ENCODE data around the gene KIR2DL1. TPM values are rescaled to one million over a fixed set of nuclear protein-coding genes. Genes with fewer than 3 reads are reported as not detected.
"Not testable (repeated sequence)": the region's sequence is repeated elsewhere in the genome, so short reads cannot be mapped to it uniquely, and the experiment has no call there.

Gene KIR2DL1
- total RNA-seq, 1 donor from 2014 or later = not detected

- CTCF ChIA-PET = no interaction called here
- H3K9me3 Mint-ChIP-seq = peaks cover 2% of the 10 kb centered on the region
- H3K27me3 Mint-ChIP-seq = peaks cover 27% of the 10 kb centered on the region
- H3K4me1 Mint-ChIP-seq = no peaks in the 10 kb centered on the region
- no peak overlapping the region for H3K27ac Mint-ChIP-seq
- H3K36me3 Mint-ChIP-seq (ENCODE audit: low read depth) = no peaks in the 10 kb centered on the region
- no peak for ATAC-seq (ENCODE audit: low read depth)
- DNase-seq = no peak
- intact Hi-C loops (cut with micrococcal nuclease) = no loop called here
- no peak for TF ChIP-seq CTCF (IDR thresholded peaks at IDR 0.05)
- POLR2A ChIA-PET = no interaction called here
- no peak overlapping the region for H3K4me3 Mint-ChIP-seq
These were observed 40.0 kb upstream of the KIR2DL1 start for GRCh38 chr19:54729416-54730188.

- ChIA-PET CTCF (no interaction called here), POLR2A (no interaction called here)
- DNase-seq (no peak), ATAC-seq (ENCODE audit: low read depth) (no peak)
- peaks cover 2% of the 10 kb centered on the region for H3K9me3 Mint-ChIP-seq
- TF ChIP-seq CTCF (IDR thresholded peaks at IDR 0.05) = no peak
- H3K4me1 Mint-ChIP-seq = no peaks in the 10 kb centered on the region
- no peaks in the 10 kb centered on the region for H3K36me3 Mint-ChIP-seq (ENCODE audit: low read depth)
- H3K27ac Mint-ChIP-seq = no peak overlapping the region
- H3K4me3 Mint-ChIP-seq = no peak overlapping the region
- peaks cover 33% of the 10 kb centered on the region for H3K27me3 Mint-ChIP-seq
- intact Hi-C loops (cut with micrococcal nuclease) = no loop called here
These were observed 38.4 kb upstream of the KIR2DL1 start for GRCh38 chr19:54731191-54731590.

- CTCF ChIA-PET; H3K9me3 Mint-ChIP-seq; H3K4me3 Mint-ChIP-seq; H3K36me3 Mint-ChIP-seq (ENCODE audit: low read depth); H3K27ac Mint-ChIP-seq; POLR2A ChIA-PET; ATAC-seq (ENCODE audit: low read depth); DNase-seq; H3K4me1 Mint-ChIP-seq; intact Hi-C loops (cut with micrococcal nuclease): not testable (repeated sequence)
- H3K27me3 Mint-ChIP-seq = peaks cover 17% of the 10 kb centered on the region
These were observed 31.3 kb upstream of the KIR2DL1 start, which contains the start of gene KIR2DL3 for GRCh38 chr19:54738306-54738705. Gene KIR2DL3, plus strand, starts transcription at chr19:54738513. Its CDS starts 33 bp downstream, at chr19:54738546.

- Mint-ChIP-seq H3K9me3 (peaks cover 2% of the 10 kb centered on the region), H3K36me3 (ENCODE audit: low read depth) (no peaks in the 10 kb centered on the region), H3K4me3 (no peak overlapping the region), H3K4me1 (no peaks in the 10 kb centered on the region), H3K27me3 (peaks cover 14% of the 10 kb centered on the region), H3K27ac (no peak overlapping the region)
- DNase-seq (no peak), ATAC-seq (ENCODE audit: low read depth) (no peak)
- TF ChIP-seq CTCF (IDR thresholded peaks at IDR 0.05) = no peak
- intact Hi-C loops (cut with micrococcal nuclease) = no loop called here
- ChIA-PET POLR2A (no interaction called here), CTCF (no interaction called here)
These were observed 30.9 kb upstream of the KIR2DL1 start for GRCh38 chr19:54738715-54739114.

- POLR2A ChIA-PET = no interaction called here
- ATAC-seq (ENCODE audit: low read depth) = no peak
- no peaks in the 10 kb centered on the region for H3K36me3 Mint-ChIP-seq (ENCODE audit: low read depth)
- no peak overlapping the region for H3K27ac Mint-ChIP-seq
- intact Hi-C loops (cut with micrococcal nuclease) = no loop called here
- DNase-seq = no peak
- CTCF ChIA-PET = no interaction called here
- no peak overlapping the region for H3K4me3 Mint-ChIP-seq
- H3K4me1 Mint-ChIP-seq = no peaks in the 10 kb centered on the region
- no peak for TF ChIP-seq CTCF (IDR thresholded peaks at IDR 0.05)
- peaks cover 12% of the 10 kb centered on the region for H3K27me3 Mint-ChIP-seq
- no peaks in the 10 kb centered on the region for H3K9me3 Mint-ChIP-seq
These were observed 29.8 kb upstream of the KIR2DL1 start for GRCh38 chr19:54739587-54740497.

- DNase-seq; H3K27ac Mint-ChIP-seq; POLR2A ChIA-PET; ATAC-seq (ENCODE audit: low read depth); H3K9me3 Mint-ChIP-seq; H3K4me3 Mint-ChIP-seq; H3K36me3 Mint-ChIP-seq (ENCODE audit: low read depth); H3K4me1 Mint-ChIP-seq; CTCF ChIA-PET; intact Hi-C loops (cut with micrococcal nuclease): not testable (repeated sequence)
- peaks cover 13% of the 10 kb centered on the region for H3K27me3 Mint-ChIP-seq
These were observed 27.6 kb upstream of the KIR2DL1 start for GRCh38 chr19:54741950-54742349.

- H3K36me3 Mint-ChIP-seq (ENCODE audit: low read depth); H3K9me3 Mint-ChIP-seq; intact Hi-C loops (cut with micrococcal nuclease); POLR2A ChIA-PET; H3K4me3 Mint-ChIP-seq; DNase-seq; H3K27ac Mint-ChIP-seq; ATAC-seq (ENCODE audit: low read depth); CTCF ChIA-PET; H3K4me1 Mint-ChIP-seq: not testable (repeated sequence)
- H3K27me3 Mint-ChIP-seq = peaks cover 15% of the 10 kb centered on the region
These were observed 25.5 kb upstream of the KIR2DL1 start for GRCh38 chr19:54744080-54744479.

- H3K9me3 Mint-ChIP-seq; H3K4me3 Mint-ChIP-seq; DNase-seq; H3K27me3 Mint-ChIP-seq; CTCF ChIA-PET; H3K4me1 Mint-ChIP-seq; ATAC-seq (ENCODE audit: low read depth); H3K36me3 Mint-ChIP-seq (ENCODE audit: low read depth); POLR2A ChIA-PET; intact Hi-C loops (cut with micrococcal nuclease); H3K27ac Mint-ChIP-seq: not testable (repeated sequence)
These were observed 21.8 kb upstream of the KIR2DL1 start for GRCh38 chr19:54747614-54748322.

Measured in activated B cell treated with CpG ODN at 0.5 μM for 24 hours (primary cell).